RWPE2 (cell line): ENCODE measurements around the gene IDH3A.
A peak's percentile ranks its signal among the peaks of the same experiment; 100 is the strongest.

Source experiments
- ATAC-seq: fragments of 200-7000 bp; cut with Tn5 transposase; 3 replicates; pipeline ENCODE4 v1.9.1; 2021; ENCODE audit warnings: low read depth
- DNase-seq: peaks from one replicate; pipeline ENCODE4 v3.0.0-alpha.2; 2020; ENCODE audit warnings: low spot score
- H3K27ac ChIP-seq: fragments of 450-650 bp; 2 replicates; pipeline ENCODE4 v1.5.1; 2017; ENCODE audit warnings: mild to moderate bottlenecking; ENCODE audit not compliant: poor library complexity, severe bottlenecking
- H3K27me3 ChIP-seq: fragments of 250-450 bp; sonication (Bioruptor Pico); 2 replicates; pipeline ENCODE4 v1.5.1; 2021; ENCODE audit warnings: mild to moderate bottlenecking, moderate library complexity; ENCODE audit not compliant: insufficient read depth, poor library complexity, severe bottlenecking
- H3K36me3 ChIP-seq: fragments of 250-450 bp; sonication (Bioruptor Pico); 2 replicates; pipeline ENCODE4 v1.5.1; 2020; ENCODE audit warnings: low read depth, mild to moderate bottlenecking, moderate library complexity
- H3K4me1 ChIP-seq: fragments of 250-450 bp; sonication (Bioruptor Pico); 2 replicates; pipeline ENCODE4 v1.5.1; 2021; ENCODE audit warnings: mild to moderate bottlenecking, moderate library complexity; ENCODE audit not compliant: insufficient read depth, poor library complexity, severe bottlenecking
- H3K4me3 ChIP-seq: fragments of 250-450 bp; sonication (Bioruptor Pico); 2 replicates; pipeline ENCODE4 v1.5.1; 2021; ENCODE audit warnings: mild to moderate bottlenecking, moderate library complexity; ENCODE audit not compliant: severe bottlenecking
- H3K9me3 ChIP-seq: fragments of 250-450 bp; sonication (Bioruptor Pico); 2 replicates; pipeline ENCODE4 v1.5.1; 2021; ENCODE audit warnings: mild to moderate bottlenecking, moderate library complexity; ENCODE audit not compliant: severe bottlenecking
- CTCF ChIP-seq: fragments of 450-650 bp; IDR thresholded peaks from one replicate; pipeline ENCODE4 v1.5.1; 2017; ENCODE audit warnings: mild to moderate bottlenecking, moderate library complexity; ENCODE audit not compliant: poor library complexity, severe bottlenecking

Gene IDH3A

GRCh38 chr15:78206326-78207109, 57.4 kb downstream of the IDH3A start:
- no peaks in the 10 kb centered on the region for H3K27me3 ChIP-seq
- H3K4me1 ChIP-seq = no peaks in the 10 kb centered on the region
- H3K9me3 ChIP-seq = no peaks in the 10 kb centered on the region
- TF ChIP-seq CTCF = no peak
- no peak overlapping the region for H3K27ac ChIP-seq
- DNase-seq (peak; percentile 54), ATAC-seq (peak; percentile 35; the same call in 1 of the 3 replicates)
- no peak overlapping the region for H3K4me3 ChIP-seq
- H3K36me3 ChIP-seq = no peaks in the 10 kb centered on the region

- Histone ChIP-seq H3K9me3 (no peaks in the 10 kb centered on the region), H3K4me3 (no peak overlapping the region), H3K36me3 (no peaks in the 10 kb centered on the region), H3K27me3 (no peaks in the 10 kb centered on the region), H3K4me1 (no peaks in the 10 kb centered on the region), H3K27ac (no peak overlapping the region)
- DNase-seq (no peak), ATAC-seq (no peak)
- no peak for TF ChIP-seq CTCF
Observed at GRCh38 chr15:78207110-78207458, 57.9 kb downstream of the IDH3A start.

- no peaks in the 10 kb centered on the region for H3K36me3 ChIP-seq
- ATAC-seq = no peak
- no peak overlapping the region for H3K27ac ChIP-seq
- no peaks in the 10 kb centered on the region for H3K9me3 ChIP-seq
- H3K27me3 ChIP-seq = no peaks in the 10 kb centered on the region
- TF ChIP-seq CTCF = no peak
- peaks cover 7% of the 10 kb centered on the region for H3K4me1 ChIP-seq
- DNase-seq = peak; percentile 66
- H3K4me3 ChIP-seq = no peak overlapping the region
Observed at GRCh38 chr15:78207641-78208340, 58.6 kb downstream of the IDH3A start.

- Histone ChIP-seq H3K4me3 (no peak overlapping the region), H3K27ac (no peak overlapping the region), H3K9me3 (no peaks in the 10 kb centered on the region), H3K4me1 (peaks cover 9% of the 10 kb centered on the region), H3K36me3 (no peaks in the 10 kb centered on the region), H3K27me3 (no peaks in the 10 kb centered on the region)
- no peak for ATAC-seq
- no peak for TF ChIP-seq CTCF
- peak; percentile 55 for DNase-seq
Observed at GRCh38 chr15:78208341-78208844, 59.2 kb downstream of the IDH3A start.
